IMR-90 (cell line): ENCODE data around the gene FBN1. TPM values are rescaled to one million over a fixed set of nuclear protein-coding genes. Genes with fewer than 3 reads are reported as not detected.
A peak's percentile ranks its signal among the peaks of the same experiment; 100 is the strongest.

Experiments
- ATAC-seq: fragments of 200-7000 bp; cut with Tn5 transposase; 2 replicates; pipeline ENCODE4 v1.9.1; 2020; ENCODE audit warnings: low read depth, mild to moderate bottlenecking, moderate library complexity
- BruUV-seq: library from RNA; stranded (reverse); fragments of 400-500 nt; replicated peaks from 2 replicates; lab custom pipeline; 2021; lab: Mats Ljungman, UMichigan
- CTCF ChIA-PET: fragments of 300-600 bp; formaldehyde crosslinking; extraction: SDS; loops from one replicate; lab custom pipeline; 2021; ENCODE audit warnings: antibody characterized with exemption; lab: Yijun Ruan, JAX
- POLR2A ChIA-PET: fragments of 300-600 bp; sonication (Branson Sonifier 250); formaldehyde crosslinking; loops from one replicate; lab custom pipeline; 2022; ENCODE audit warnings: antibody characterized with exemption; ENCODE audit not compliant: unreplicated experiment; lab: Charles Lee
- DNase-seq: peaks from one replicate; pipeline ENCODE4 v3.0.0; 2013
- H2AFZ ChIP-seq: replicated peaks from 2 replicates; pipeline ENCODE3; 2013; ENCODE audit warnings: low read length, mild to moderate bottlenecking; ENCODE audit not compliant: poor library complexity
- H2AK5ac ChIP-seq: 2 replicates; pipeline ENCODE4 v1.6.1; 2013; ENCODE audit warnings: low read depth, low read length, inconsistent platforms
- H2AK9ac ChIP-seq: replicated peaks from 2 replicates; pipeline ENCODE3; 2013; ENCODE audit warnings: mild to moderate bottlenecking, low read depth, low read length, moderate library complexity; ENCODE audit not compliant: poor library complexity
- H2BK120ac ChIP-seq: 2 replicates; pipeline ENCODE4 v1.6.1; 2013; ENCODE audit warnings: low read depth, low read length, inconsistent platforms
- H2BK15ac ChIP-seq: 3 replicates; pipeline ENCODE4 v1.6.1; 2013; ENCODE audit warnings: low read depth, low read length, inconsistent platforms
- H2BK20ac ChIP-seq: 2 replicates; pipeline ENCODE4 v1.6.1; 2013; ENCODE audit warnings: low read depth, mild to moderate bottlenecking, inconsistent platforms, low read length, moderate library complexity
- H2BK5ac ChIP-seq: 2 replicates; pipeline ENCODE4 v1.6.1; 2013; ENCODE audit warnings: mild to moderate bottlenecking, low read depth, low read length, inconsistent platforms; ENCODE audit not compliant: poor library complexity, severe bottlenecking
- H3K14ac ChIP-seq: replicated peaks from 2 replicates; pipeline ENCODE4 v1.6.1; 2013; ENCODE audit warnings: low read depth, low read length, inconsistent platforms
- H3K18ac ChIP-seq: 2 replicates; pipeline ENCODE4 v1.6.1; 2013; ENCODE audit warnings: low read depth, low read length, control low read depth
- H3K23ac ChIP-seq: 2 replicates; pipeline ENCODE4 v1.6.1; 2013; ENCODE audit warnings: low read depth, low read length, inconsistent platforms
- H3K27ac ChIP-seq: 2 replicates; pipeline ENCODE4 v1.5.1; 2013; ENCODE audit warnings: mild to moderate bottlenecking, control low read depth, low read length; ENCODE audit not compliant: insufficient read depth
- H3K27me3 ChIP-seq: 2 replicates; pipeline ENCODE4 v1.6.1; 2013; ENCODE audit warnings: low read length; ENCODE audit not compliant: control insufficient read depth, insufficient read depth
- H3K36me3 ChIP-seq: 2 replicates; pipeline ENCODE4 v1.6.1; 2013; ENCODE audit warnings: low read length, mixed read lengths; ENCODE audit not compliant: control insufficient read depth, insufficient read depth
- H3K4ac ChIP-seq: 2 replicates; pipeline ENCODE4 v1.6.1; 2013; ENCODE audit warnings: low read depth, low read length, inconsistent platforms
- H3K4me1 ChIP-seq: 2 replicates; pipeline ENCODE4 v1.6.1; 2013; ENCODE audit warnings: low read length, mixed read lengths; ENCODE audit not compliant: control insufficient read depth, insufficient read depth
- H3K4me2 ChIP-seq: 2 replicates; pipeline ENCODE4 v1.6.1; 2013; ENCODE audit warnings: low read depth, mild to moderate bottlenecking, control low read depth, low read length, moderate library complexity
- H3K4me3 ChIP-seq: 2 replicates; pipeline ENCODE4 v1.5.1; 2013; ENCODE audit warnings: low read depth, mild to moderate bottlenecking, control low read depth, low read length, moderate library complexity; ENCODE audit not compliant: insufficient read depth
- H3K56ac ChIP-seq: 2 replicates; pipeline ENCODE4 v1.6.1; 2013; ENCODE audit warnings: low read length, inconsistent platforms; ENCODE audit not compliant: insufficient read depth; ENCODE audit errors: extremely low read depth
- H3K79me1 ChIP-seq, 2 experiments: 2 replicates each; pipeline ENCODE4 v1.6.1; 2013; ENCODE audit warnings: low read length in 2 of 2, inconsistent platforms in 1 of 2, low read depth in 1 of 2
- H3K9ac ChIP-seq: 2 replicates; pipeline ENCODE4 v1.6.1; 2013; ENCODE audit warnings: low read depth, low read length, control low read depth
- H3K9me1 ChIP-seq: 2 replicates; pipeline ENCODE4 v1.6.1; 2013; ENCODE audit warnings: low read length, inconsistent platforms; ENCODE audit not compliant: insufficient read depth
- H3K9me3 ChIP-seq: 2 replicates; pipeline ENCODE4 v1.6.1; 2013; ENCODE audit warnings: low read length; ENCODE audit not compliant: control insufficient read depth, insufficient read depth
- H4K20me1 ChIP-seq: 2 replicates; pipeline ENCODE4 v1.6.1; 2013; ENCODE audit warnings: low read length, inconsistent platforms; ENCODE audit not compliant: insufficient read depth
- H4K5ac ChIP-seq: 2 replicates; pipeline ENCODE4 v1.6.1; 2013; ENCODE audit warnings: mild to moderate bottlenecking, low read depth, low read length, control low read depth
- H4K8ac ChIP-seq, 2 experiments: 2 replicates each; pipeline ENCODE4 v1.6.1; 2013; ENCODE audit warnings: low read depth in 2 of 2, low read length in 2 of 2, control low read depth in 1 of 2, inconsistent platforms in 1 of 2
- H4K91ac ChIP-seq: 2 replicates; pipeline ENCODE4 v1.6.1; 2013; ENCODE audit warnings: low read depth, low read length, inconsistent platforms; ENCODE audit not compliant: insufficient read depth
- BHLHE40 ChIP-seq: fragments of 150-350 bp; IDR thresholded peaks from 2 replicates; pipeline ENCODE4 v1.6.1; 2016; ENCODE audit warnings: mild to moderate bottlenecking, low read depth, low read length
- CHD1 ChIP-seq: IDR thresholded peaks from 2 replicates; pipeline ENCODE4 v1.6.1; 2012; ENCODE audit warnings: low read depth, low read length, improper control_type of control experiment
- MXI1 ChIP-seq: IDR thresholded peaks from 2 replicates; pipeline ENCODE4 v1.6.1; 2012; ENCODE audit warnings: low read depth, mild to moderate bottlenecking, low read length, moderate library complexity, borderline replicate concordance
- NFE2L2 ChIP-seq: fragments of 150-350 bp; IDR thresholded peaks from 2 replicates; pipeline ENCODE4 v1.6.1; 2016; ENCODE audit warnings: low read depth, mild to moderate bottlenecking, low read length
- RAD21 ChIP-seq: IDR thresholded peaks from 2 replicates; pipeline ENCODE4 v1.6.1; 2012; ENCODE audit warnings: low read length, improper control_type of control experiment
- RFX5 ChIP-seq: IDR thresholded peaks from 2 replicates; pipeline ENCODE4 v1.8.0; 2012; ENCODE audit warnings: low read depth, mild to moderate bottlenecking, low read length, moderate library complexity
- WGBS, 2 experiments: methylation state at CpG; one replicate each; pipeline versions ENCODE4 v1.1.5 to v1.1.7; 2013; ENCODE audit warnings: missing lambda C conversion rate in 2 of 2; ENCODE audit not compliant: insufficient read length in 1 of 2; ENCODE audit errors: extremely low coverage in 2 of 2; 5-methylcytosine and 5-hydroxymethylcytosine counted together
- dilution Hi-C: fragments of 300-500 bp; cut with HindIII; formaldehyde crosslinking; loops from one replicate; pipeline ENCODE4 v1.14.3; 2018; ENCODE audit warnings: low sequenced_read_pairs; ENCODE audit not compliant: unreplicated experiment
- in situ Hi-C: fragments of 300-500 bp; cut with MboI; formaldehyde crosslinking; loops from 3 replicates; pipeline ENCODE4 v1.14.3; 2019; ENCODE audit warnings: low sequenced_read_pairs, inconsistent platforms, mixed read lengths
- intact Hi-C: fragments of 100-400 bp; cut with micrococcal nuclease; formaldehyde crosslinking; loops from 2 replicates; pipeline ENCODE4 v1.10.0; 2022
- polyA plus RNA-seq, 3 experiments: library from polyadenylated mRNA; depleted of rRNA; stranded (reverse); fragments of >200 nt; gene quantifications; 2 replicates each; pipeline ENCODE4 v1.2.3, GENCODE V29; 2012; ENCODE audit warnings: low replicate concordance in 1 of 3
- total RNA-seq: library from RNA; depleted of rRNA; stranded (reverse); fragments of >200 nt; gene quantifications from 2 replicates; pipeline ENCODE4 v1.2.3, GENCODE V29; 2012
- TF ChIP-seq, protein P1 (sequence below): conservative IDR thresholded peaks from 2 replicates; pipeline ENCODE4 v1.5.1; 2012; ENCODE audit warnings: mild to moderate bottlenecking, low read depth, low read length, improper control_type of control experiment
- TF ChIP-seq, protein P2 (sequence below): fragments of 150-350 bp; IDR thresholded peaks from 2 replicates; pipeline ENCODE4 v1.6.1; 2017; ENCODE audit warnings: mild to moderate bottlenecking, antibody characterized with exemption, low read length, low read depth

The FBN1 gene
- total and polyA plus RNA-seq, 2 of the 4 experiments (the other 2 are of a cell fraction), result 134 to 283 TPM

DNA sequence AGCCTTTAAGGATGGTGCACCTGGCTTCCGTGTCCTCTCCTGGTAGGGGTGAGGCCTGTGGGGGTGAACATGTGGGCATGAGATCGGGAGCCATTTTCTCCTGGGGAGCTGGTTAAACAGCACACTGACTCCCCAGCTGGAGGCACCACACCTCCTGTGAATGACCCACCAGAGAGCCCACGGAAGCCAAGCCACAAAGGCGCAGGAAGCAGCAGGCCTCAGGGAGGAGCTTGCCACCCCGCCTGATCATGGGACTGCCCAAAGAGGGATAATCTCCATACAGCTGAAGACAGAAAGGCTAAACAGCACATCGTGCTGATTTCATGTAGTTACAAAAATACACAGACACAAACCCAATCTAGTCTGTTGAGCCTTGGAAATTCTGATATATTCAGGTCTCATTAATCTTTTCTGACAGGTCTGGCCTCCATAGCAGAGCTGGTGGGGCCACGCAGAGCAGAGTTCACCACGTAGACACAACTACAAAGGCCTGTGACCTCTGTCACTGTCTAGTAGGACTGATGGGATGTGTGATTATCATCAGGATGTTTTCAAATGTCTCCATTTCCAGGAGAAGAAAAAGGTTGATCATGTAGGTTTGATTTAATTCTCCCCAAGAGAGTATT is 239.1 kb downstream of the FBN1 start:
- 72% methylated on average over 2 of the region's 8 CpGs; no CpG with 5 or more reads in 1 of the 2 experiments for WGBS, 2 experiments

More for the DNA sequence above, 239.1 kb downstream of the FBN1 start:
- H4K8ac ChIP-seq, result no peak overlapping the region
- H3K27ac ChIP-seq, result no peak overlapping the region
- no peak overlapping the region for H3K4me2 ChIP-seq
- peak overlapping the region; percentile 29; the same call in 1 of the 2 replicates for H4K5ac ChIP-seq
- no peak overlapping the region for H2AK9ac ChIP-seq
- intact Hi-C loops, result no loop called here
- H3K18ac ChIP-seq, result no peak overlapping the region; the same call in 1 of the 2 replicates
- CTCF ChIA-PET, result interaction anchor here (0.9 kb wide), 1 partner anchor 11 kb away, joined by 4 read pairs; no protein-coding TSS in a partner anchor
- no peak overlapping the region for H3K4ac ChIP-seq
- no peak overlapping the region for H2BK120ac ChIP-seq
- H3K9ac ChIP-seq, result no peak overlapping the region
- no peak overlapping the region for H4K91ac ChIP-seq
- H3K79me1 ChIP-seq, result no peaks in the 10 kb centered on the region; a peak in 1 of 4 replicates
- no peaks in the 10 kb centered on the region for H4K20me1 ChIP-seq
- no peak overlapping the region for H3K23ac ChIP-seq
- H2BK20ac ChIP-seq, result no peak overlapping the region
- BruUV-seq, result no TSS peak
- no peak overlapping the region for H2BK15ac ChIP-seq
- H3K56ac ChIP-seq, result no peak overlapping the region
- dilution Hi-C loops, result no loop called here
- H2AK5ac ChIP-seq, result no peak overlapping the region
- H3K4me3 ChIP-seq, result no peak overlapping the region
- TF ChIP-seq MXI1, result no peak
- no peak for TF ChIP-seq NFE2L2
- TF ChIP-seq, protein P1, sequence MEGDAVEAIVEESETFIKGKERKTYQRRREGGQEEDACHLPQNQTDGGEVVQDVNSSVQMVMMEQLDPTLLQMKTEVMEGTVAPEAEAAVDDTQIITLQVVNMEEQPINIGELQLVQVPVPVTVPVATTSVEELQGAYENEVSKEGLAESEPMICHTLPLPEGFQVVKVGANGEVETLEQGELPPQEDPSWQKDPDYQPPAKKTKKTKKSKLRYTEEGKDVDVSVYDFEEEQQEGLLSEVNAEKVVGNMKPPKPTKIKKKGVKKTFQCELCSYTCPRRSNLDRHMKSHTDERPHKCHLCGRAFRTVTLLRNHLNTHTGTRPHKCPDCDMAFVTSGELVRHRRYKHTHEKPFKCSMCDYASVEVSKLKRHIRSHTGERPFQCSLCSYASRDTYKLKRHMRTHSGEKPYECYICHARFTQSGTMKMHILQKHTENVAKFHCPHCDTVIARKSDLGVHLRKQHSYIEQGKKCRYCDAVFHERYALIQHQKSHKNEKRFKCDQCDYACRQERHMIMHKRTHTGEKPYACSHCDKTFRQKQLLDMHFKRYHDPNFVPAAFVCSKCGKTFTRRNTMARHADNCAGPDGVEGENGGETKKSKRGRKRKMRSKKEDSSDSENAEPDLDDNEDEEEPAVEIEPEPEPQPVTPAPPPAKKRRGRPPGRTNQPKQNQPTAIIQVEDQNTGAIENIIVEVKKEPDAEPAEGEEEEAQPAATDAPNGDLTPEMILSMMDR, result no peak
- TF ChIP-seq CHD1, result no peak
- no peak for TF ChIP-seq RAD21
- no peak for TF ChIP-seq RFX5
- no peak for TF ChIP-seq BHLHE40
- TF ChIP-seq, protein P2, sequence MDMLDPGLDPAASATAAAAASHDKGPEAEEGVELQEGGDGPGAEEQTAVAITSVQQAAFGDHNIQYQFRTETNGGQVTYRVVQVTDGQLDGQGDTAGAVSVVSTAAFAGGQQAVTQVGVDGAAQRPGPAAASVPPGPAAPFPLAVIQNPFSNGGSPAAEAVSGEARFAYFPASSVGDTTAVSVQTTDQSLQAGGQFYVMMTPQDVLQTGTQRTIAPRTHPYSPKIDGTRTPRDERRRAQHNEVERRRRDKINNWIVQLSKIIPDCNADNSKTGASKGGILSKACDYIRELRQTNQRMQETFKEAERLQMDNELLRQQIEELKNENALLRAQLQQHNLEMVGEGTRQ, result no peak
- H3K4me1 ChIP-seq, result peaks cover 5% of the 10 kb centered on the region; the same call in 1 of the 2 replicates
- peaks cover 11% of the 10 kb centered on the region for H3K36me3 ChIP-seq
- POLR2A ChIA-PET, result no interaction called here
- in situ Hi-C loops, result no loop called here
- DNase-seq, result no peak
- no peak overlapping the region for H3K14ac ChIP-seq
- no peaks in the 10 kb centered on the region for H3K9me3 ChIP-seq
- H2BK5ac ChIP-seq, result no peak overlapping the region
- no peaks in the 10 kb centered on the region for H3K27me3 ChIP-seq
- no peak overlapping the region for H2AFZ ChIP-seq
- ATAC-seq, result no peak
- H3K9me1 ChIP-seq, result peaks cover 2% of the 10 kb centered on the region; the same call in 1 of the 2 replicates
